NCI-H2227 treated with DMSO at 0.1 percent for 48 hours (cell line): Measurements from ENCODE around the gene PCSK4.
A peak's percentile ranks its signal among the peaks of the same experiment; 100 is the strongest.
"Not testable (repeated sequence)": the region's sequence is repeated elsewhere in the genome, so short reads cannot be mapped to it uniquely, and the experiment has no call there.

Experiments used
- DNase-seq: peaks from one replicate; lab custom pipeline; 2025; lab: John Stamatoyannopoulos, UW

Gene PCSK4

GRCh38 chr19:1522061-1522460 is 31.9 kb upstream of the PCSK4 start:
- no peak for DNase-seq

GRCh38 chr19:1521636-1522035 is 31.5 kb upstream of the PCSK4 start:
- no peak for DNase-seq

- no peak for DNase-seq
These were observed 30.1 kb upstream of the PCSK4 start for GRCh38 chr19:1520203-1520780.

- DNase-seq: not testable (repeated sequence)
These were observed 29.7 kb upstream of the PCSK4 start for GRCh38 chr19:1519802-1520201.

- no peak for DNase-seq
These were observed 28.3 kb upstream of the PCSK4 start for GRCh38 chr19:1518471-1518870.

GRCh38 chr19:1516395-1516753 is 26.2 kb upstream of the PCSK4 start:
- DNase-seq: no peak

- DNase-seq: no peak
These were observed 25.0 kb upstream of the PCSK4 start for GRCh38 chr19:1514986-1515721.

- no peak for DNase-seq
These were observed 24.1 kb upstream of the PCSK4 start for GRCh38 chr19:1514295-1514661.

GRCh38 chr19:1513499-1514294 is 23.5 kb upstream of the PCSK4 start:
- DNase-seq: no peak

GRCh38 chr19:1512671-1513498 is 22.7 kb upstream of the PCSK4 start, which contains the start of gene ADAMTSL5:
ADAMTSL5 (minus strand) TSS chr19:1513019; CDS start chr19:1510943, 2,076 bp downstream.
- no peak for DNase-seq

GRCh38 chr19:1511318-1512317 is 21.5 kb upstream of the PCSK4 start:
- DNase-seq: no peak

GRCh38 chr19:1510807-1511206 is 20.7 kb upstream of the PCSK4 start:
- DNase-seq: no peak

- no peak for DNase-seq
These were observed 20.3 kb upstream of the PCSK4 start for GRCh38 chr19:1510442-1510806.

- no peak for DNase-seq
These were observed 19.7 kb upstream of the PCSK4 start for GRCh38 chr19:1509602-1510441.

- no peak for DNase-seq
These were observed 18.3 kb upstream of the PCSK4 start for GRCh38 chr19:1508507-1508856.

- DNase-seq: peak; percentile 78
These were observed 17.8 kb upstream of the PCSK4 start for GRCh38 chr19:1507763-1508506.

GRCh38 chr19:1507192-1507660 is 17.1 kb upstream of the PCSK4 start:
- no peak for DNase-seq

- DNase-seq: no peak
These were observed 16.1 kb upstream of the PCSK4 start for GRCh38 chr19:1505991-1506881.
